ENCODE measurements around the gene GLOD4.

DNA sequence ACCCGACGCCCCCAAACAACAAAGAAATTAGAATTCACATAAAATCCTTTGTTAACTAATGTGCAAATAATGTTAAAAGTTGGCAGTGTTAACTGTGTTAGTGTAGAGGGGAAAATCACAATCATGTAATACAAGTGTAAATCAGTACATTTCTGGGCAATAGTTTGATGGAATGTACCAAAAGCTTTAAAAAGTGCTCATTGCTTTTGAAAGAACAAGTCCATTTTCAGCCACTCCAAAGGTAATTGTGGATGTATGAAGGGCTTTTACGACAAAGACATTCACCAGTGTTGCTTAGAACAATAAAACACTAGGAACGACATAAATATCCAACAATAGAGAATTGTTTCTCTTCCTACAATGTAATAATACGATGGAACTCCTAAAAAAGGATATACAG is 9.1 kb downstream of the GLOD4 start:
- TF ChIP-seq CTCF (conservative IDR thresholded peaks at IDR 0.05; ENCODE audit: low read depth, low read length) (no peak), POLR2A (IDR thresholded peaks at IDR 0.05; ENCODE audit: low read depth, low read length) (no peak), CHD1 (IDR thresholded peaks at IDR 0.05; ENCODE audit: low read depth, low read length) (no peak)

All from IMR-90 (cell line).